Measurements from ENCODE around the gene ZMAT5.

ZMAT5 gene

DNA sequence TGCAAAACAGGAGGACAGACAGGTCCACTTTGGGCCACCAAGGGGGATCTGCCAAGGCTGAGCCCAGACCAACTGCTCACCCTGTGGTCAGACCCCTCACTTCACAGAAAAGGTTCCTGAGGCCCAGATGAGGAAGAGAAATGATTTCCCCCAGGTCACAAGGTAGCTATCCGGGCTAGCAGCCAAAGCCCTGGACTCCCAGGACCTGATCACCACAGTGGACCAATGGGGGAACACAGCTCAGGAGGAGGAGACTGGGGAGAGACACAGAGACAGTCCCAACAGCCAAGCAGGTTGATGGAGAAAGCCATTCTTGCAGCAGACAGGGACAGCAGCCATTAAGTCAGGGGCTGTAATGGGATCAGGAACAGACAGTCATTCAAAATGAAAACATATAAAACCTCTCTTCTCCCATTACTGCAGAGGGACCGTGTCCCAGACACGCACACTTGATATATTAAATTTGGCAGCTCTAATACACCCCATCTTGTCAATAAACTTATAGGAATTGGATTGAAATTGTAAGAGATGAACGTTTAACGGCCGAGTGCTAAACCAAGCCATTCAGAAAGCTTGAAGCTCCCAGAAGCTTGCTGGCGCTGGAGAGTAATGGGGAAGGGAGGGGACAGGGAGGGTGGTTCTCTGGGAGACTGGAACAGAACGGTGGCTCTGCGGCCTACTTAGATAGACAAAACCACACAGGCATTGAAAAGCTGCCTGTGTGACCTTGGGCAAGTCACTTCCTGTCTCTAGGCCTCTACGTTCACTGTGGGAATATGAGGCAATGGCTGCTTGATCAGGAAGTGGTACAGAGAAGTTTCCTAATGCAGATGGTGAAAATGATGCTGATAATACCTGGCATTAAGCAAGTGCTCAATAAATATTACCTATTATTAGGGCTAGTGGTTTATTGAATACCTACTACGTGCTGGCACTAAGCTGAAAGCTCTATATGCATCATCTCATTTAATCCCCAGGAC, 16.0 kb downstream of the ZMAT5 start:
- ChIA-PET CTCF (interaction anchor here (1.1 kb wide), 1 partner anchor 12 kb away, joined by 3 read pairs; no protein-coding TSS in a partner anchor), POLR2A (no interaction called here)

DNA sequence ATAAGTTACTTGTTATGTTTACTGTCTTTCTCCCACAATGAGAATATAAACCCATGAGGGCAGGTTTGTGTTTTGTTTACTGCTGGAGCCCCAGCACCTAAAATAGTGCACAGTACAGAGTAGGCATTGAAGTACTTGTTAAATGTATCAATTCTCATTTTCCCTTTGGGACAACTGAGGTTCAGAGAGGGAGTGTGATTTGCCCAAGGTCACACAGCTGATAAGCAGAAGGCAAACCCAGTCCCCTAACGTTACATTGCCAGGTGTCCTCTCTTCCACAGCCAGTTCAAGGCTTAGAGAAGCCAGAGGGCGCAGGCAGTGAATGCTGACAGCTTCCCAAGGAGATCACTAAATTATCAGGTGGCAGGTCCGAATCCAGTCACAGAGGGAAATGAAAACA, 16.8 kb downstream of the ZMAT5 start:
- POLR2A ChIA-PET, result no interaction called here

More for the DNA sequence above, 16.0 kb downstream of the ZMAT5 start:
- TF ChIP-seq, protein P1, sequence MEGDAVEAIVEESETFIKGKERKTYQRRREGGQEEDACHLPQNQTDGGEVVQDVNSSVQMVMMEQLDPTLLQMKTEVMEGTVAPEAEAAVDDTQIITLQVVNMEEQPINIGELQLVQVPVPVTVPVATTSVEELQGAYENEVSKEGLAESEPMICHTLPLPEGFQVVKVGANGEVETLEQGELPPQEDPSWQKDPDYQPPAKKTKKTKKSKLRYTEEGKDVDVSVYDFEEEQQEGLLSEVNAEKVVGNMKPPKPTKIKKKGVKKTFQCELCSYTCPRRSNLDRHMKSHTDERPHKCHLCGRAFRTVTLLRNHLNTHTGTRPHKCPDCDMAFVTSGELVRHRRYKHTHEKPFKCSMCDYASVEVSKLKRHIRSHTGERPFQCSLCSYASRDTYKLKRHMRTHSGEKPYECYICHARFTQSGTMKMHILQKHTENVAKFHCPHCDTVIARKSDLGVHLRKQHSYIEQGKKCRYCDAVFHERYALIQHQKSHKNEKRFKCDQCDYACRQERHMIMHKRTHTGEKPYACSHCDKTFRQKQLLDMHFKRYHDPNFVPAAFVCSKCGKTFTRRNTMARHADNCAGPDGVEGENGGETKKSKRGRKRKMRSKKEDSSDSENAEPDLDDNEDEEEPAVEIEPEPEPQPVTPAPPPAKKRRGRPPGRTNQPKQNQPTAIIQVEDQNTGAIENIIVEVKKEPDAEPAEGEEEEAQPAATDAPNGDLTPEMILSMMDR (IDR thresholded peaks at IDR 0.05; ENCODE audit: control extremely low read depth, extremely low read depth, low read depth, missing control alignments), result no peak
- DNase-seq (ENCODE audit: extremely low spot score), result no peak

DNA sequence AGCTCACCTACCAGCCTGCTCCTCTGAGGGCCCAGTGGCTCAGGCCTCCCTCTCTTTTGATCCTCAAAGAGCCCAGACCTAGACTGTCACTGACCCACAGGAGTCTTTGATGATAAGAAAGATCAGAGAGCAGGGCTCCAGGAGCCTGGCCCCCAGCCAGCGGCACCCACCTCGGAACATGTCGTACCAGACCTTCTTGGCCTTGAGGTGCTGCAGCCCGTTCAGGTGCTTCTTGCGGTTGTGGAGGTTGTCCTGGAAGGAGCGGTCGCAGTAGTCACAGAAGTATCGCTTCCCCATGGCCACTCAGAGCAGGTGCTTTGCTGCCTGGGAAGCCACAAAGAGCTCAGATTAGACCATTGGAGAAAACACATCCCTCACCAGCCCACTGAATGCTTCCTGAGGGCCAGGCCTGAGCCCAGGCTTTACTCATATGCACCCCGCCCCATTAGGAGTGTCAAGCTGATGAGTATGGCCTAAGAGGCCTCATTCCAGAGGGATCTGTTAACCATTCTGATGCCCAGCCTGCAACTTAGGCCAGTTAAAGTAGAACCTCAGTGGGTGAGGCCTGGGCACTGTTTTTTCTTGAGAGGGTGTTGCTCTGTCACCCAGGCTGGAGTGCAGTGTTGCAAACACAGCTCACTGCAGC, 18.4 kb downstream of the ZMAT5 start:
- POLR2A ChIA-PET, result no interaction called here
- TF ChIP-seq, protein P1 (IDR thresholded peaks at IDR 0.05; ENCODE audit: control extremely low read depth, extremely low read depth, low read depth, missing control alignments), result no peak
- no peak for DNase-seq (ENCODE audit: extremely low spot score)
- CTCF ChIA-PET, result no interaction called here

More for the DNA sequence above, 16.8 kb downstream of the ZMAT5 start:
- CTCF ChIA-PET, result no interaction called here
- TF ChIP-seq, protein P1 (IDR thresholded peaks at IDR 0.05; ENCODE audit: control extremely low read depth, extremely low read depth, low read depth, missing control alignments), result no peak
- DNase-seq (ENCODE audit: extremely low spot score), result no peak

DNA sequence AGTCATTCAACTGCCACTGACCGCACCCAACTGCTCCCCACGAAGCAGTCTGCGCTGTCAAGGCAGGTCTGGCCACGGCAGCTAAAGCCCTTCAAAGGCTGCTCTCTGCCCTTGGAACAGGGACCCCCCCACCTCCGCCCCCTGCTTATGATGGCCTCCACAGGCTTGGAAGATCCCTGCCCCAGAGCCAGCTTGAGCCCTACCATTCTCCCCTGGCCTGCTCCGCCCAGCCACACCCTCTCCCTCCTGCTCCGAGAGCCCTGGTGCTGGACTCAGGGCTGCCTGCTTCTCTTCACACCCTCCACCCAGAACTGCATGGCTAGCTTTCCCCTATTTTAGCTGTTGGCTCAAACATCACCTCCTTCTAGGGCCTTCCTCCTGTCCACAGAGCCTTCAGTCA, 19.0 kb downstream of the ZMAT5 start:
- DNase-seq (ENCODE audit: extremely low spot score), result no peak
- ChIA-PET CTCF (no interaction called here), POLR2A (no interaction called here)
- TF ChIP-seq, protein P1 (IDR thresholded peaks at IDR 0.05; ENCODE audit: control extremely low read depth, extremely low read depth, low read depth, missing control alignments), result no peak

DNA sequence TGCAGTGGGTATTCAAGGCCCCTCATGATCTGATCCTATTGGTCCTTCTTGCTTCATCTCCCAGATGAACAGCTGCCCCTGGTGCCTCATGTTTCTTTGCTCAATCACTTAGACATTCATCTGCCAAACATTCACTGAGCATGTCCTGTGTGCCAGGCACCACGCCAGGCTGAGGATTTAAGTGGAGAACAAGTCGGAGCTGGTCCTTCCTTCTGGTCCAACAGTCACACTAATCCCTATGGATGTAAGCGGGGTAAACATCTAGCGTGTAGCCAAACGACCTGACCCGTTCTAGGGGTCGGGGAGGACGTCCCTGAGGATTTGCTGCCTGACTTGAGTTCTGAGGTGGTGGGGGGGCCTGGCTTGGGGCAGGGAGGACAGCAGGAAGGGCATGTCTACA, 21.9 kb downstream of the ZMAT5 start:
- DNase-seq (ENCODE audit: extremely low spot score), result no peak
- TF ChIP-seq, protein P1 (IDR thresholded peaks at IDR 0.05; ENCODE audit: control extremely low read depth, extremely low read depth, low read depth, missing control alignments), result no peak

DNA sequence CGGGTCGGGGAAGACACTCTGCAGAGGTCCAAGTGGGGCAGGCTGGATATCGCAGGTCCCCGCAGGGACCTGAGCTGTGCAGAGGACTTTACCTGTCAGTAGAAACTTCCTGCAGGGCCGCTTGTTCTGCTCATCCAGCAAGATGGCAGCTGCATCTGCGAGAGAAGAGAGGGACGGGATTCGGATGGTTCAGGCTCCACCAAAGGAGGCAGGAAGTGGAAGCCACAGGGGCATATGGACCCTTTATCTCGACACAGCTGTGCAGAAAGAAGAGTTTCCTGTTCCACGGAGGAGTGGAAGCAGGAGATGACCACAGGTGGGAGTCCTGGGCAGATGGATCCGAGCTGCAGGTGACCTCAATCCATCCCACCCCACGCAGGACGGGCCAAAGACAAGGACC, 24.5 kb downstream of the ZMAT5 start:
- TF ChIP-seq, protein P1 (IDR thresholded peaks at IDR 0.05; ENCODE audit: control extremely low read depth, extremely low read depth, low read depth, missing control alignments), result no peak
- no peak for DNase-seq (ENCODE audit: extremely low spot score)
- CTCF ChIA-PET, result interaction anchor here (1.1 to 1.5 kb wide), 2 partner anchors 41 to 263 kb away, joined by 3 to 6 read pairs; no protein-coding TSS in a partner anchor
- POLR2A ChIA-PET, result no interaction called here

More for the DNA sequence above, 21.9 kb downstream of the ZMAT5 start:
- ChIA-PET POLR2A (no interaction called here), CTCF (no interaction called here)
